ENCODE results near the gene ACKR4.
"Not testable (repeated sequence)": the region's sequence is repeated elsewhere in the genome, so short reads cannot be mapped to it uniquely, and the experiment has no call there.

The ACKR4 gene

DNA sequence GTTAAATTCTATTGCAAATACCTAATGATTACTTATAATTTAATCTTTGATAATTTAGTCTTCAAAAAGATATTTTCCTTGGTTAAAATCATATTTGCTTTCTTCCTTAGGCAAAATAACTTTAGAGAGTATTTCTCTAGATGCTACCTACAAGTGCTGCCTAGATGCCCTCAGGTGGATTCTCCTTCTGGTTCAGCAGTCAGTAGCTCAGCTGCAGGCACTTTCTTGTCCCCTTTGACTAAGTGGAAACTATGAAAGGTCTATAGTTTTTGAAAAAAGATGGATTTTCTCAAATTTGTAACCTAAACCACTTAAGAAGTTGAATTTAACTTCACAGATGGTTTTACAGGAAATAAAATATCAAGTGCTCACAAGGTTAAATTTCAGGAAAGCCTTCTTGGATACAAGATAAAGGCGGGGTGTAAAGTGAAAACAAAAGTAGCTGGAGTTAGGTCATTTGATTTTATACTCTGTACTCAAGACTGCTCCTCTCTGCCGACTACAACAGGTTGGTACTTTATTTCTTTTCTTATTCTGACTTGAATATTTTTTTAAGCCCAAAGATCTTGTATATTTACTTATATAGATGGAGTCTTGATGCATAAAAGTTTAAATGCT is at the start of gene ACKR4:
Gene ACKR4, plus strand, starts transcription at position 455 of the 618 bp plus-strand sequence. CDS start 3,128 bp downstream, outside the sequence.
- DNase-seq (ENCODE audit: low spot score): no peak

- no peak for DNase-seq (ENCODE audit: low spot score)
These were observed 47.9 kb upstream of the ACKR4 start for GRCh38 chr3:132549169-132549568.

- DNase-seq (ENCODE audit: low spot score): no peak
These were observed 47.0 kb upstream of the ACKR4 start for GRCh38 chr3:132549890-132550578.

DNA sequence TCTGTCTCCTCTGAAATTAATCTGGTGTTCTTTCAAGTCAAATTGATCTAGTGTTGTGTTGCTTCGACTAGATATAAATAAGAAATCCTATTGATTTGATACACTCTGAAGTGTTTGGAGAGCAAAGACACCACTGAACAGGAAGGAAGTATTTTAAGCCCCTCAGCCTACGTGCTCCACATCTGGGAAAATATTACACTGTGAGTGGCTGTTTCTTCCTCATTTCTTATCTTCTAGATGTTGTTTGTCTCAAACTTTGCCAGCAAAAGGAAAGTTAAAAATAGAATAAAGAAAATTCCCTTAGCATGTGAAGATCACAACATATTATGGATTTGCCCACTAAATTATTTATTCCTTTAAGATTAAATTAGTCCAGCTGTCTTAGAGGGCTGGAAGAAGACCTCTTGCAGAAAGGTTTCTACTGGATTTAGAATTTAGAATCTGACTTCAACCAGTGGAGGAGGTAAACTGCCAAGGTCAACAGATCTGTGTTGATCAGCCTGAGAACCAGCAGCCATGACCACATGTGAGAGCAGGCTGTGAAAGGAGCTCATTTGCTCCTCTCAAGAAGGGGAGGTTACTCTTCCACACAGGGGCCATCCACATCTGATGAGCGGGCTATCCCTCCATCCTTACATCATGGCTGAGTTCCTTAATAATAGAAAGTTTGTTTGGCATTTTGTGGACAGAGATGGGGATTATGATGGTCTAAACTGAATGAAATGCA is 46.3 kb upstream of the ACKR4 start:
- no peak for DNase-seq (ENCODE audit: low spot score)

DNA sequence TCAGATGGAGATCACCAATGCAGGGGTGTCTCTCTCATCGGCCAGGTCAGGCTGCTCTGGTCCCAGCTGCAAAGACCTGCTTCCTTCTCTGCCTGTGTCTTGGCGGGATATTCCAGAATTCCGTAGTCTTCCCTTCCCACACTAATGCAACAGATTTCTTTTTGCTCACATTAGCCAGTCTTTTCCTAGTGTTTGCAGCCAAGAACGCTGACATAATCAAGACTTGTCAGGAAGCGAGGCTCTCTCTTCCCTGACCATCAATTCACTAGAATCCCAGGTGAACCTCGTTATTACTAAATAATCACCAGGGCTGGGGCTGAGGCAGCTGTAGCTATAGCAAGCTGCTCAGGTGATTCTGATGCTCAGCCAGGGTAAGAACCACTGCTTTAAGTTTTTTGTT is 43.2 kb upstream of the ACKR4 start:
- no peak for DNase-seq (ENCODE audit: low spot score)

GRCh38 chr3:132554437-132554836 is 42.6 kb upstream of the ACKR4 start:
- DNase-seq (ENCODE audit: low spot score): no peak

GRCh38 chr3:132555306-132556035 is 41.6 kb upstream of the ACKR4 start:
- DNase-seq (ENCODE audit: low spot score): no peak

DNA sequence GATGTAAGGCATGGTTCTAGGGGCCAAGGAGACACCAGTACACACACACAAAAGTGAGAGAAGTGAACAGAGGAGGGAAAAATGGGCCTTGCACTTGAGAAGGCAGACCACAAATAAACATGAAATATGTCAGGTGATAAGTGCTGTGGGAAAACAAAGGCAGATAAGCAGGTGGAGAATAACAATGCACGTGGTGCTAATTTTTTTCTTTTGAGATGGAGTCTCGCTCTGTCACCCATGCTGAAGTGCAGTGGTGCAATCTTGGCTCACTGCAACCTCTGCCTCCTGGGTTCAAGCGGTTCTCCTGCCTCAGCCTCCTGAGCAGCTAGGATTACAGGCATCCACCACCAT is 41.1 kb upstream of the ACKR4 start:
- DNase-seq (ENCODE audit: low spot score): not testable (repeated sequence)

DNA sequence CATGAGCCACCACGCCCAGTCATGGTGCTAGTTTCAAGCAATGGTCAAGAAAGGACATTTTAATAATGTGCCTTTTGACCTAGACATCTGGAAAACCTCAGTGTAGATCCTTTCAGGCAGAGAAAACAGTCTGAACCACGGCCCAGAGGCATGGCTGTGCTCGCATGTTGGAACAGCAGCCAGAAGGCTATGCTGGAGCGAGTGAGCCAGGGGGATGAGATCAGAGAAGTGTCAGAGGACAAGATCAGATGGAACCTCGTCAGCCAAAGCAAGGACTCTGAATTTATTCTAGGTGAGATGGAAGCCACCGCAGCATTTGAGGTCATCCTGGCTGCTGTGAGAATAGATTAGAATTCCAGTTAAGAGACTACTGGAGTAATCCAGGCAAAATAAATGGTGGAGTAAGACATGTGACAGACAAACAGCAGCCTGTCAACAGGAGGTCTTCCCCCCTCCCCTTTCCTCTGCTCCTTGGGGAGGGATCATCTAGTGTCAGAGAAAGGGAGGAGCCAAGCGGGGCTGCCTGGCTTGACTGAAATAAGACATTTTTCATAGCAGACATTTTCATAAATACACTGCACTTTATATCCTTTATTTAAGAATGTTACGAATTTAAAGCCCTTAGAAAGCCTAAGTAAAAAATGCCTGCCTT is 40.4 kb upstream of the ACKR4 start:
- no peak for DNase-seq (ENCODE audit: low spot score)

DNA sequence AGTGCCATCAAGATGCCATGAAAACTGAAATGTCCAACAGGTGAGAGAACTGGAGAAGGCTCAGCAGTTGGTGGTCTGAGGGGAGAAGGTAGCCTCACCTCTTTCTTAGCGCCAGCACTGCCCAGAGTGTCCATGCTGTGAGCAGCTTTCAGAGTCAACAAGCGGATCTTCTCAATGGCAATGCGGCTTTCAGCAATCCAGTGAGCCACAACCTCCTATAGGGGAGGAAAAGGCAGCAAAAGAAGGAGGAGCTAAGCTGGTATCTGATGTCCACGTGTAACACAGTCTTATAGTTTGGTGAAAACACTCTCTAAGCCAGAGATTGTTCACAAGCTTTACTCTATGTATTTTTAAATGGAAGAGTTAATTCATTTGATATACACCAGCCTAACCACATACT is 36.1 kb upstream of the ACKR4 start:
- DNase-seq (ENCODE audit: low spot score): no peak

GRCh38 chr3:132563420-132564069 is 33.5 kb upstream of the ACKR4 start:
- DNase-seq (ENCODE audit: low spot score): no peak

GRCh38 chr3:132564070-132564465 is 33.0 kb upstream of the ACKR4 start:
- no peak for DNase-seq (ENCODE audit: low spot score)

DNA sequence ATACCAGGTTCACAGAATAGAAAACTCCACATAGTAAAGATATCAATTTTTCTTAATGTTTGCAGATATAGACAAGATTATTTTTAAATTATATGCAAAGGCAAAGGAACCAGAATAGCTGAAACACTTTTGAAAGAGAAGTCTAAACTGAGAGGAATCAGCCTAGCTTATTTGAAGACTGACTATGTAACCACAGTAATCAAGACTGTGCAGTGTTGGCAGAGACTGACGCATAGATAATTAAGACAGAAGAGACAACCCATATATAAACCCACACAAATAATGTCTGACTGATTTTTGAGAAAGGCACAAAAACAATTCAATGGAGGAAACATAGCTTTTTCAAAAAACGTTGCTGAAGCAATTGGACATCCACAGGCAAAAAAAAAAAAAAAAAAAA is 28.6 kb upstream of the ACKR4 start:
- DNase-seq (ENCODE audit: low spot score): no peak

DNA sequence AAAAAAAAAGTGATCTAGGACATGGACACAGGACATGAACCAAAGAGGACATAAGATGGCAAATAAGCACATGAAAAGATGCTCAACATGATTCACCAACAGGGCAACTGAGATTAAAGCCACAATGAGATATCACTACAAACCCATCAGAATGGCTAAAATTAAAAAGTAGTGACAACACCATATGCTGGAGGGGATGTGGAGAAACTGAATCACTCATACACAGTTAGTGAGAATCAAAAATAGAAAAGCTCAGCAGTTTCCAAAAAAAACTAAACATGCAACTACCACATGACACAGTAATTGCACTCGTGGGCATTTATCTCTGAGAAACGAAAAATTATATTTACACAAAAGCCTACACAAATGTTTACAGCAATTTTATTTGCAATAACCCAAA is 27.9 kb upstream of the ACKR4 start:
- DNase-seq (ENCODE audit: low spot score): no peak

GRCh38 chr3:132569580-132569979 is 27.5 kb upstream of the ACKR4 start:
- no peak for DNase-seq (ENCODE audit: low spot score)

DNA sequence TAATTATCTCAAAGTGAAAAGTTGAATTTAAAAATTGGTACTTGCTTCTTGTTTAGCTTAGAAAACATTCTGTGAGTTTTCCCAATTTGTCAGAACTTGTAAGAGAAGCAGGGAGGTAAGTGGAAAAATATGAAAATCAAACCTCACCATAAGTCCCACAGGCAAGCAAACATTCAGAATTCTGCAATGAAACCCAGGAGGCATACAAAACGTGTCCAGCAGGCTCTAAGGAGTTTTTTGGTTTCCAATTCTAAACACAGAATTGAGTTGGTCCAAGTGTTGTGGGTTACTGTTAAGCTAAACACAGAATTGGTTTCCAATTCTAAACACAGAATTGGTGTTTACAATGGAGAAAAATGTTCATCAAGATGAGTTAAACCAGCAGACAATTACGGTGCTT is 27.1 kb upstream of the ACKR4 start:
- no peak for DNase-seq (ENCODE audit: low spot score)

- DNase-seq (ENCODE audit: low spot score): no peak
These were observed 23.3 kb upstream of the ACKR4 start for GRCh38 chr3:132573797-132574211.

DNA sequence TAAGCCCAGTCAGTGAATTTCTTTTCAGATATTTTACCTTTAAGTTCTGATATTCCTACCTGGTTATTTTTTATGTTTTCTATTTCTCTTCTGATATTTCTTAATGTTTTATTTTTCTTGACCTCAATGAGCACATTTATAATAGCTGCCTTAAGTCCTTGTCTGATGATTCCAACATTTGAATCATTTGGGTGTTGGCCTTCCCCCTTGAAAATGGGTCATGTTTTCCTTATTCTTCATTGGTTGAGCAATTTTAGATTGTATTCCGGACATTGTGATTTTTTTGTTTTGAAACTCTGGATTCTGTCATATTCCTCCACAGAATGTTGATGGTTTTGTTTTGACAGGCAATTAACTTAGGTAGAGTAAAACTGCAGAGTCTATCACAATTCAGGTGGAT is 9.7 kb upstream of the ACKR4 start:
- DNase-seq (ENCODE audit: low spot score): no peak

GRCh38 chr3:132592216-132592615 is 4.9 kb upstream of the ACKR4 start:
- no peak for DNase-seq (ENCODE audit: low spot score)

- no peak for DNase-seq (ENCODE audit: low spot score)
These were observed 3.7 kb upstream of the ACKR4 start for GRCh38 chr3:132593241-132593946.

GRCh38 chr3:132593947-132594323 is 3.1 kb upstream of the ACKR4 start:
- no peak for DNase-seq (ENCODE audit: low spot score)

All from CD4-positive, alpha-beta T cell treated with Interleukin-2 at 100 ng/mL for 4 hours (primary cell).